ENCODE measurements around the gene CNRIP1. TPM values are rescaled to one million over a fixed set of nuclear protein-coding genes. Genes with fewer than 3 reads are reported as not detected.

CNRIP1 gene
- total RNA-seq, 1 experiment from 2014 or later = not detected

DNA sequence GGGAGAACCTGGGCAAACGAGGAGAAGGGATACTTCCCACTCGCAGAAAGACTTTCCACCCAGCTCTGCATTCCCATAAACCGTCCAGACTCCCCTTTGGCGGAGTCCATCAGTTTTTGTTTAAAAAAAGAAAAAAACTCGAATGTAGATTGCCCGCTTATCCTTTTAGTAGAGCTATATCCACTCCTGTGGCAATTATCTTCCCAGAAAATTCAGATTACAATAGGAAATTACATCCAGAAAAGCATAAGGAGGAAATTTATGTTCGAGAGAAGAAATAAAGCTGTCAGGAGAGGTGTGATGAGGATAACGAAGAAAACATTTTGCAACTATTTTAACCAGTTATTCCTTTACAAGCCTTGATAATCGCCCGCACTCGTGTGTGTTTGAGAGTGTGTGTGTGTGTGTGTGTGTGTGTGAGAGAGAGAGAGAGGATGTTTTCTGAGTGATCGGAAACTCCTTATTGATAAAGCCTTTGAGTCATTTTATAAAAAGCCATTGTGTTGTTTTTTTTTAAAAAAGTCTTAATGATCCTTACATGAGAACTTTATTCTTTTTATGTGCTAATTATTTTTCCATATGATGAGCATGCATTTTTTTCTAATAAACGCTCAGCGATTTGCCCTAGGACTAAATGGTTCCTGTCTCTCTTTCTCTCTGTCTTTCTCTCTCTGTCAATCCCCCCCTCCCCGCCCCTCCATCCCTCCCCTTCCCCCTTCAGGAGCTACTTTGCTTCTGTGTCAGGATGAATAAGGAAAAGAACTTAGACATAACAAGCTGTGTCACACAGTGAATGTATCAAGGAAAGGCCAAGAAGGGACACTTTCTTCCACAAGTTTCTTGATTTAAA, 66.3 kb downstream of the CNRIP1 start:
- Histone ChIP-seq H3K9me3 (ENCODE audit: control insufficient read depth in 1 of 2, insufficient read depth in 1 of 2, low read depth in 1 of 2, low read length in 2 of 2) (no peaks in the 10 kb centered on the region), H3K4me3 (replicated peaks in 1 of 2; ENCODE audit: low read depth in 1 of 2, low read length in 2 of 2) (peak overlapping the region; percentile 85 to 93), H3K9ac (ENCODE audit: low read length) (peak overlapping the region; percentile 95), H3K4me1 (ENCODE audit: control insufficient read depth in 1 of 2, insufficient read depth in 2 of 2, low read length in 2 of 2) (peaks cover 7 to 22% of the 10 kb centered on the region in 2 experiments; a peak in 3 of 4 replicates), H2AFZ (ENCODE audit: low read depth, low read length, poor library complexity, severe bottlenecking) (peak overlapping the region; percentile 46), H3K9me2 (ENCODE audit: insufficient read depth) (no peaks in the 10 kb centered on the region), H3K27ac (ENCODE audit: low read depth, low read length) (peak overlapping the region; percentile 64), H3K27me3 (ENCODE audit: insufficient read depth, low read length) (no peaks in the 10 kb centered on the region), H3K79me2 (ENCODE audit: insufficient read depth, low read length) (peaks cover 32% of the 10 kb centered on the region), H4K20me1 (ENCODE audit: insufficient read depth) (peaks cover 25% of the 10 kb centered on the region; the same call in 1 of the 2 replicates), H3K4me2 (ENCODE audit: low read length) (peak overlapping the region; percentile 96), H3K36me3 (ENCODE audit: control insufficient read depth in 1 of 2, insufficient read depth in 2 of 2, low read length in 2 of 2) (no peaks in the 10 kb centered on the region)
- no peak; the same call in 1 of the 2 replicates for ATAC-seq
- BruUV-seq (replicated peaks) = no TSS peak
- DNase-seq (ENCODE audit: low read depth, low spot score) = no peak
- intact Hi-C loops (cut with micrococcal nuclease) = loop anchor here (2.0 kb wide), 1 partner anchor 97 kb away; the partner anchor contains the start of gene PNO1
- ChIA-PET CTCF (interaction anchor here (0.7 to 1.4 kb wide), 4 partner anchors 30 to 131 kb away, joined by 3 to 6 read pairs (median 3); no protein-coding TSS in a partner anchor), POLR2A (no interaction called here), RAD21 (ENCODE audit: low non-redundant PET in 1 of 2, low total read pairs in 2 of 2, uncharacterized antibody in 2 of 2, unreplicated experiment in 2 of 2) (no interaction called here)
- TF ChIP-seq EZH2 (IDR thresholded peaks at IDR 0.05) = no peak
- TF ChIP-seq, protein P1, sequence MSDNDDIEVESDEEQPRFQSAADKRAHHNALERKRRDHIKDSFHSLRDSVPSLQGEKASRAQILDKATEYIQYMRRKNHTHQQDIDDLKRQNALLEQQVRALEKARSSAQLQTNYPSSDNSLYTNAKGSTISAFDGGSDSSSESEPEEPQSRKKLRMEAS (IDR thresholded peaks at IDR 0.05) = peak; percentile 29; the same call in 1 of the 2 replicates
- TF ChIP-seq CBX3 (IDR thresholded peaks at IDR 0.05; ENCODE audit: low read depth) = 0 out of 2 replicates have a peak, but pooled peaks have one; percentile 27
- 0 out of 2 replicates have a peak, but pooled peaks have one; percentile 13 for TF ChIP-seq SP1 (IDR thresholded peaks at IDR 0.05; ENCODE audit: low read depth)

DNA sequence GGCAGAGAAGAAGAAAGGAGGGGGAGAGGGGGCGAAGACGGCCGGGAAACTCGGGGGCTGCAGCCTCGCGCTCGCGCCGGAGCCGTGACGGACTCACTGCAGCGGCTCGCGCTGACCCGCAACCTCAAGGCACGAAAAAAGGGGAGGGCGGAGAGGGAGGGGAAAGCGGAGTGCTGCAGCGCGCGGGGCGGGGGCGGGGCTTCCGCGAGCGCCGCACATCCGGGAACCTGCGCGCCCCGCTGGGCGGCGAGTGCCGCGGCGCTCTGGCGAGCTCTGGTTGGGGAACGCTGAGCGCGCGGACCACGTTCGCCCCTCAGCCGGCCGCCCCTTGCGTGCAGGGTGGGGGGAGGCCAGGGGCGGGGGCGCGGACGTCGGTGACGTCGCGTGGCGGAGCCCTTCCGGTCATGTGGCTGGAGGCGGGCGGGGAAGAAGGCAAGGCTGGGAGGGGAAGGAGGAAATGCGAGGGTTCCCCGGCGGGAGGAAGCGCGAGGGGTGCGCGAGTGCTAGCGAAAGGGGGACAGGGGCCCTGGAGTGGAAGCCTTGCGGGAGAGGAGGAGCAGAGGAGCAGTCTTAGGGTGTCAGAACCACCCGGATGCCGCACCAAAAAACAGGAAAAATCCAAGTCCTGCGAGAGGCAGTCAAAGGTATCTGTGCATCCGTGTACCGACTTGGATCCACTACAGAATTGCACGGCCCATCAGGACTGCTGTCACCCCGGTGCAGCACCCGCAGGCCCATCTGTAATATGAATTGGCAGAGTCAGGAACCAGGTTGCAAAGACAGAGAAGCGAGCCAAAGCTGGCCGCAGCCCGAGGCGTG, 67.1 kb downstream of the CNRIP1 start, which contains the start of gene PPP3R1:
Gene PPP3R1 (minus strand): TSS at position 133 of the 819 bp plus-strand sequence. CDS start 405 bp downstream, outside the sequence.
- BruUV-seq (replicated peaks) = TSS peak; percentile 89
- peak within 1 kb of the TSS; percentile 95 for H3K9ac ChIP-seq (ENCODE audit: low read length)
- POLR2A ChIA-PET = interaction anchor here (0.9 kb wide), 2 partner anchors 11 to 33 kb away, joined by 3 read pairs; no protein-coding TSS in a partner anchor
- peaks cover 40% of the 10 kb centered on the region for H3K79me2 ChIP-seq (ENCODE audit: insufficient read depth, low read length)
- H3K9me3 ChIP-seq (ENCODE audit: control insufficient read depth in 1 of 2, insufficient read depth in 1 of 2, low read depth in 1 of 2, low read length in 2 of 2) = no peaks in the 10 kb centered on the region
- peak within 1 kb of the TSS; percentile 85 to 93 for H3K4me3 ChIP-seq (replicated peaks in 1 of 2; ENCODE audit: low read depth in 1 of 2, low read length in 2 of 2)
- peak within 1 kb of the TSS; percentile 46 for H2AFZ ChIP-seq (ENCODE audit: low read depth, low read length, poor library complexity, severe bottlenecking)
- ATAC-seq = peak; percentile 90
- H3K4me2 ChIP-seq (ENCODE audit: low read length) = peak within 1 kb of the TSS; percentile 96
- no peaks in the 10 kb centered on the region for H3K36me3 ChIP-seq (ENCODE audit: control insufficient read depth in 1 of 2, insufficient read depth in 2 of 2, low read length in 2 of 2)
- peak within 1 kb of the TSS; percentile 83 for H3K27ac ChIP-seq (ENCODE audit: low read depth, low read length)
- DNase-seq (ENCODE audit: low read depth, low spot score) = peak; percentile 85
- no peaks in the 10 kb centered on the region for H3K27me3 ChIP-seq (ENCODE audit: insufficient read depth, low read length)
- peaks cover 7 to 22% of the 10 kb centered on the region in 2 experiments; a peak in 3 of 4 replicates for H3K4me1 ChIP-seq (ENCODE audit: control insufficient read depth in 1 of 2, insufficient read depth in 2 of 2, low read length in 2 of 2)
- RAD21 ChIA-PET (ENCODE audit: low non-redundant PET in 1 of 2, low total read pairs in 2 of 2, uncharacterized antibody in 2 of 2, unreplicated experiment in 2 of 2) = no interaction called here
- CTCF ChIA-PET = interaction anchor here (0.6 to 1.0 kb wide), 2 partner anchors 31 to 56 kb away, joined by 3 read pairs; no protein-coding TSS in a partner anchor
- H3K9me2 ChIP-seq (ENCODE audit: insufficient read depth) = no peaks in the 10 kb centered on the region
- peaks cover 33% of the 10 kb centered on the region; the same call in 1 of the 2 replicates for H4K20me1 ChIP-seq (ENCODE audit: insufficient read depth)
- intact Hi-C loops (cut with micrococcal nuclease) = loop anchor here (2.0 kb wide), 1 partner anchor 96 kb away; the partner anchor contains the start of gene PNO1
- no peak for TF ChIP-seq JUND (IDR thresholded peaks at IDR 0.05)
- TF ChIP-seq ELF1 (IDR thresholded peaks at IDR 0.05; ENCODE audit: borderline replicate concordance, low read depth) = peak; percentile 74
- peak; percentile 81 for TF ChIP-seq SP1 (IDR thresholded peaks at IDR 0.05; ENCODE audit: low read depth)
- TF ChIP-seq ZNF274 (IDR thresholded peaks at IDR 0.05; ENCODE audit: low read depth, low read length) = no peak
- TF ChIP-seq, protein P1 (IDR thresholded peaks at IDR 0.05) = peak; percentile 87
- no peak for TF ChIP-seq EZH2phosphoT487 (IDR thresholded peaks at IDR 0.05; ENCODE audit: borderline replicate concordance)
- TF ChIP-seq, protein P2, sequence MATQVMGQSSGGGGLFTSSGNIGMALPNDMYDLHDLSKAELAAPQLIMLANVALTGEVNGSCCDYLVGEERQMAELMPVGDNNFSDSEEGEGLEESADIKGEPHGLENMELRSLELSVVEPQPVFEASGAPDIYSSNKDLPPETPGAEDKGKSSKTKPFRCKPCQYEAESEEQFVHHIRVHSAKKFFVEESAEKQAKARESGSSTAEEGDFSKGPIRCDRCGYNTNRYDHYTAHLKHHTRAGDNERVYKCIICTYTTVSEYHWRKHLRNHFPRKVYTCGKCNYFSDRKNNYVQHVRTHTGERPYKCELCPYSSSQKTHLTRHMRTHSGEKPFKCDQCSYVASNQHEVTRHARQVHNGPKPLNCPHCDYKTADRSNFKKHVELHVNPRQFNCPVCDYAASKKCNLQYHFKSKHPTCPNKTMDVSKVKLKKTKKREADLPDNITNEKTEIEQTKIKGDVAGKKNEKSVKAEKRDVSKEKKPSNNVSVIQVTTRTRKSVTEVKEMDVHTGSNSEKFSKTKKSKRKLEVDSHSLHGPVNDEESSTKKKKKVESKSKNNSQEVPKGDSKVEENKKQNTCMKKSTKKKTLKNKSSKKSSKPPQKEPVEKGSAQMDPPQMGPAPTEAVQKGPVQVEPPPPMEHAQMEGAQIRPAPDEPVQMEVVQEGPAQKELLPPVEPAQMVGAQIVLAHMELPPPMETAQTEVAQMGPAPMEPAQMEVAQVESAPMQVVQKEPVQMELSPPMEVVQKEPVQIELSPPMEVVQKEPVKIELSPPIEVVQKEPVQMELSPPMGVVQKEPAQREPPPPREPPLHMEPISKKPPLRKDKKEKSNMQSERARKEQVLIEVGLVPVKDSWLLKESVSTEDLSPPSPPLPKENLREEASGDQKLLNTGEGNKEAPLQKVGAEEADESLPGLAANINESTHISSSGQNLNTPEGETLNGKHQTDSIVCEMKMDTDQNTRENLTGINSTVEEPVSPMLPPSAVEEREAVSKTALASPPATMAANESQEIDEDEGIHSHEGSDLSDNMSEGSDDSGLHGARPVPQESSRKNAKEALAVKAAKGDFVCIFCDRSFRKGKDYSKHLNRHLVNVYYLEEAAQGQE (IDR thresholded peaks at IDR 0.05; ENCODE audit: low read depth) = no peak
- TF ChIP-seq CBX3 (IDR thresholded peaks at IDR 0.05; ENCODE audit: low read depth) = peak; percentile 75
- peak; percentile 69 for TF ChIP-seq POLR2A (IDR thresholded peaks at IDR 0.05; ENCODE audit: borderline replicate concordance, extremely low read depth, insufficient read depth, insufficient read length)
